ENCODE results near the gene XAGE1B. TPM values are rescaled to one million over a fixed set of nuclear protein-coding genes. Genes with fewer than 3 reads are reported as not detected.
"Not testable (repeated sequence)": the region's sequence is repeated elsewhere in the genome, so short reads cannot be mapped to it uniquely, and the experiment has no call there.

The XAGE1B gene
- total RNA-seq, 4 donors from 2014 or later, result not detected

DNA sequence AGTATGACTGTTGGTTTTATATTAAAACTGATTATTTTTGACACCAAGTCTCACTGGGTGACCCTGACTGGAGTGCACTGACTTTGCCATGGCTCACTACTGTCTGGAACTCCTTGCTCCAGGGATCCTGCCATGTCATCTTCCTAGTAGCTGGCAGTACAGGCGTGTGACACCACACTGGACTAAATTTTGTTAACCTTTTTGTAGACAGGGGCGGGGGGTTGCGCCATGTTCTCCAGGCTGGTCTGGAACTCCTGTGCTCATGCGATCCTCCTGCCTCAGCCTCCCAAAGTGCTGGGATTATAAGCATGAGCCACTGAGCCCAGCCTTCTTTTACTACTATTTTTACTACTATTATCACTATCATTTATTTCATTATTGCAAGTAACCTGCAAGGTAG, 12.3 kb downstream of the XAGE1B start:
- Histone ChIP-seq H3K36me3 (no peaks in the 10 kb centered on the region), H3K4me3 (no peak overlapping the region), H3K27ac (no peak overlapping the region), H3K27me3 (no peaks in the 10 kb centered on the region), H3K4me1 (no peaks in the 10 kb centered on the region), H3K9me3 (no peaks in the 10 kb centered on the region)
- no peak for TF ChIP-seq POLR2A (IDR thresholded peaks at IDR 0.05)
- TF ChIP-seq, protein P1, sequence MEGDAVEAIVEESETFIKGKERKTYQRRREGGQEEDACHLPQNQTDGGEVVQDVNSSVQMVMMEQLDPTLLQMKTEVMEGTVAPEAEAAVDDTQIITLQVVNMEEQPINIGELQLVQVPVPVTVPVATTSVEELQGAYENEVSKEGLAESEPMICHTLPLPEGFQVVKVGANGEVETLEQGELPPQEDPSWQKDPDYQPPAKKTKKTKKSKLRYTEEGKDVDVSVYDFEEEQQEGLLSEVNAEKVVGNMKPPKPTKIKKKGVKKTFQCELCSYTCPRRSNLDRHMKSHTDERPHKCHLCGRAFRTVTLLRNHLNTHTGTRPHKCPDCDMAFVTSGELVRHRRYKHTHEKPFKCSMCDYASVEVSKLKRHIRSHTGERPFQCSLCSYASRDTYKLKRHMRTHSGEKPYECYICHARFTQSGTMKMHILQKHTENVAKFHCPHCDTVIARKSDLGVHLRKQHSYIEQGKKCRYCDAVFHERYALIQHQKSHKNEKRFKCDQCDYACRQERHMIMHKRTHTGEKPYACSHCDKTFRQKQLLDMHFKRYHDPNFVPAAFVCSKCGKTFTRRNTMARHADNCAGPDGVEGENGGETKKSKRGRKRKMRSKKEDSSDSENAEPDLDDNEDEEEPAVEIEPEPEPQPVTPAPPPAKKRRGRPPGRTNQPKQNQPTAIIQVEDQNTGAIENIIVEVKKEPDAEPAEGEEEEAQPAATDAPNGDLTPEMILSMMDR (IDR thresholded peaks at IDR 0.05), result no peak
- DNase-seq, result no peak

- not testable (repeated sequence) for DNase-seq, H3K27ac ChIP-seq, H3K9me3 ChIP-seq, H3K4me3 ChIP-seq, H3K36me3 ChIP-seq, H3K27me3 ChIP-seq, H3K4me1 ChIP-seq
Measured at GRCh38 chrX:52501362-52501761, 15.5 kb downstream of the XAGE1B start.

- not testable (repeated sequence) for H3K36me3 ChIP-seq, H3K27me3 ChIP-seq, H3K27ac ChIP-seq, DNase-seq, H3K9me3 ChIP-seq, H3K4me1 ChIP-seq, H3K4me3 ChIP-seq
Measured at GRCh38 chrX:52496419-52496772, 20.5 kb downstream of the XAGE1B start.

GRCh38 chrX:52495545-52496418, 21.1 kb downstream of the XAGE1B start, which contains the start of gene XAGE1A:
Gene XAGE1A, plus strand, starts transcription at chrX:52495808. Its CDS starts 1,554 bp downstream, at chrX:52497362.
- H3K27ac ChIP-seq, H3K4me1 ChIP-seq, H3K4me3 ChIP-seq, DNase-seq, H3K9me3 ChIP-seq, H3K27me3 ChIP-seq, H3K36me3 ChIP-seq: not testable (repeated sequence)

DNA sequence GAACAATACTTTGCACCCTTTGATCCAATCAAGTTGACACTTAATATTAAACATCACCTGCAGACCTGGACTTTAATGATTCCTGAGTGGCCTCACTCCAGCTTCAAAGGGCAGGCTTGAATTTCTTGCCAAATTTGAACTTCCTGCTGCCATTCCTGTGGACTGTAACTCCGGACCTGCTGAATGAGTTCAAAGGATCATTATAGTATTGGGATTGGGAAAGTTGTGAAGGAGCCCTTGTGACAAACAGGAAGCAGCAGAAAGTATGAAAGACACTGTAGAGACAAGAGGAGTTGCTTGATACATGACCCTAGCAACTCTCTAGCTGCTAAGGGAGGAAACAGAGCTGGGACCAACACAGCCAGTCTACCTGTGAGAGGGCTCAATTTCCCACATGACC, 45.6 kb downstream of the XAGE1B start:
- not testable (repeated sequence) for H3K4me1 ChIP-seq, H3K27ac ChIP-seq, DNase-seq, H3K27me3 ChIP-seq, H3K36me3 ChIP-seq, H3K4me3 ChIP-seq, H3K9me3 ChIP-seq

Small RNAs within 50 kb of the gene (small RNA-seq; reads per million reads assigned to genes)
- gene BX510359.8, result 0 reads per million in 2 donors
- gene RBM22P7, result 0 reads per million in 2 donors

Other genes with a start within 250 kb of the XAGE1B start
- not detected for gene XAGE2, start 148.0 kb downstream of the XAGE1B start, total RNA-seq
- gene XAGE1A, start 21.3 kb downstream of the XAGE1B start, total RNA-seq, result not detected
- gene SSX7, start 137.8 kb upstream of the XAGE1B start, total RNA-seq, result not detected
- not detected for gene SSX2, start 190.1 kb upstream of the XAGE1B start, total RNA-seq
- not detected for gene SSX2B, start 234.2 kb upstream of the XAGE1B start, total RNA-seq

Data from Peyer's patch (tissue), 4 donors.